ENCODE data around the gene ZNHIT3.

GRCh38 chr17:36463916-36464764, 22.3 kb upstream of the ZNHIT3 start:
- TF ChIP-seq EZH2 (IDR thresholded peaks at IDR 0.05; ENCODE audit: borderline replicate concordance, low read length) (no peak), CTCF (IDR thresholded peaks at IDR 0.05; ENCODE audit: low read length) (no peak)
